ENCODE data around the gene C6orf136. TPM values are rescaled to one million over a fixed set of nuclear protein-coding genes. Genes with fewer than 3 reads are reported as not detected.

Gene C6orf136
- total RNA-seq, 1 experiment from 2014 or later = 34.8 TPM

DNA sequence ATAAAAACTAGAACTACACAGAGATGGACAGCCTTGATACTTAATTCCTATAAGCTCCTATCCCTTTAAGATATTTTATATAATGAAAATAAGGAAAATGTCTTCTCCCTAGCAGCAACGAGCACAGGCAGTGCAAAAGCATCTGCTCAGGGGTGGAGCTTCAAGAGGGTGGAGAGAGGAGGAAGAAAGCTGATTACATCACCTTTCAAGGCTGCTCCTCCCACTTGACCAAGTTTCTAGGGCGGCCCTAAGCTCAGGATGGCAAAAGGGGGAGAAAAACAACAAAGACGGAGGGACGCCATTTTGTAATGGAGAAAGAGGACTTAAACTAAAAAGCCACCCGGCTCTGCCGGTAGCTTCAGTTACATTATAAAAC is 32.1 kb upstream of the C6orf136 start:
- BruUV-seq (replicated peaks) = no TSS peak
- Histone ChIP-seq H3K9me2 (ENCODE audit: insufficient read depth) (no peaks in the 10 kb centered on the region), H3K27me3 (ENCODE audit: insufficient read depth, low read length) (no peaks in the 10 kb centered on the region), H3K9me3 (ENCODE audit: control insufficient read depth in 1 of 2, insufficient read depth in 1 of 2, low read depth in 1 of 2, low read length in 2 of 2) (no peaks in the 10 kb centered on the region), H3K4me3 (replicated peaks in 1 of 2; ENCODE audit: low read depth in 1 of 2, low read length in 2 of 2) (peak overlapping the region; percentile 92 to 94), H3K36me3 (ENCODE audit: control insufficient read depth in 1 of 2, insufficient read depth in 2 of 2, low read length in 2 of 2) (peaks cover 13 to 36% of the 10 kb centered on the region in 2 experiments), H3K4me1 (ENCODE audit: control insufficient read depth in 1 of 2, insufficient read depth in 2 of 2, low read length in 2 of 2) (peaks cover 13 to 40% of the 10 kb centered on the region in 2 experiments), H3K9ac (ENCODE audit: low read length) (peak overlapping the region; percentile 98), H3K4me2 (ENCODE audit: low read length) (peak overlapping the region; percentile 87), H2AFZ (ENCODE audit: low read depth, low read length, poor library complexity, severe bottlenecking) (no peak overlapping the region), H3K27ac (ENCODE audit: low read depth, low read length) (peak overlapping the region; percentile 87), H3K79me2 (ENCODE audit: insufficient read depth, low read length) (peaks cover 79% of the 10 kb centered on the region), H4K20me1 (ENCODE audit: insufficient read depth) (no peaks in the 10 kb centered on the region; the same call in 1 of the 2 replicates)
- ChIA-PET POLR2A (interaction anchor here (0.7 to 3.5 kb wide), 23 partner anchors 10 to 473 kb away, joined by 3 to 17 read pairs (median 6); partner anchors contain the start of genes ABCF1, ATAT1, GNL1 and MDC1), RAD21 (ENCODE audit: low non-redundant PET in 1 of 2, low total read pairs in 2 of 2, uncharacterized antibody in 2 of 2, unreplicated experiment in 2 of 2) (interaction anchor here (0.5 to 0.7 kb wide), 2 partner anchors 18 to 19 kb away, joined by 3 to 4 read pairs; no protein-coding TSS in a partner anchor), CTCF (interaction anchor here (1.3 to 3.6 kb wide), 3 partner anchors 58 to 132 kb away, joined by 4 to 26 read pairs (median 5); partner anchors contain the start of gene DHX16)
- TF ChIP-seq YY1 (IDR thresholded peaks at IDR 0.05; ENCODE audit: extremely low read depth, insufficient replicate concordance, low read depth, low read length) (peak; percentile 92), CTCF (IDR thresholded peaks at IDR 0.05 in 2 of 3, conservative IDR thresholded peaks at IDR 0.05 in 1 of 3; ENCODE audit: borderline replicate concordance in 1 of 3, insufficient read depth in 1 of 3, low read depth in 2 of 3, low read length in 2 of 3) (no peak), POLR2A (IDR thresholded peaks at IDR 0.05; ENCODE audit: borderline replicate concordance, extremely low read depth, insufficient read depth, insufficient read length) (peak; percentile 16), EZH2 (IDR thresholded peaks at IDR 0.05) (no peak), SRF (IDR thresholded peaks at IDR 0.05; ENCODE audit: low read depth) (no peak)
- TF ChIP-seq, protein P1, sequence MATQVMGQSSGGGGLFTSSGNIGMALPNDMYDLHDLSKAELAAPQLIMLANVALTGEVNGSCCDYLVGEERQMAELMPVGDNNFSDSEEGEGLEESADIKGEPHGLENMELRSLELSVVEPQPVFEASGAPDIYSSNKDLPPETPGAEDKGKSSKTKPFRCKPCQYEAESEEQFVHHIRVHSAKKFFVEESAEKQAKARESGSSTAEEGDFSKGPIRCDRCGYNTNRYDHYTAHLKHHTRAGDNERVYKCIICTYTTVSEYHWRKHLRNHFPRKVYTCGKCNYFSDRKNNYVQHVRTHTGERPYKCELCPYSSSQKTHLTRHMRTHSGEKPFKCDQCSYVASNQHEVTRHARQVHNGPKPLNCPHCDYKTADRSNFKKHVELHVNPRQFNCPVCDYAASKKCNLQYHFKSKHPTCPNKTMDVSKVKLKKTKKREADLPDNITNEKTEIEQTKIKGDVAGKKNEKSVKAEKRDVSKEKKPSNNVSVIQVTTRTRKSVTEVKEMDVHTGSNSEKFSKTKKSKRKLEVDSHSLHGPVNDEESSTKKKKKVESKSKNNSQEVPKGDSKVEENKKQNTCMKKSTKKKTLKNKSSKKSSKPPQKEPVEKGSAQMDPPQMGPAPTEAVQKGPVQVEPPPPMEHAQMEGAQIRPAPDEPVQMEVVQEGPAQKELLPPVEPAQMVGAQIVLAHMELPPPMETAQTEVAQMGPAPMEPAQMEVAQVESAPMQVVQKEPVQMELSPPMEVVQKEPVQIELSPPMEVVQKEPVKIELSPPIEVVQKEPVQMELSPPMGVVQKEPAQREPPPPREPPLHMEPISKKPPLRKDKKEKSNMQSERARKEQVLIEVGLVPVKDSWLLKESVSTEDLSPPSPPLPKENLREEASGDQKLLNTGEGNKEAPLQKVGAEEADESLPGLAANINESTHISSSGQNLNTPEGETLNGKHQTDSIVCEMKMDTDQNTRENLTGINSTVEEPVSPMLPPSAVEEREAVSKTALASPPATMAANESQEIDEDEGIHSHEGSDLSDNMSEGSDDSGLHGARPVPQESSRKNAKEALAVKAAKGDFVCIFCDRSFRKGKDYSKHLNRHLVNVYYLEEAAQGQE (IDR thresholded peaks at IDR 0.05; ENCODE audit: low read depth) = no peak
- TF ChIP-seq, protein P2, sequence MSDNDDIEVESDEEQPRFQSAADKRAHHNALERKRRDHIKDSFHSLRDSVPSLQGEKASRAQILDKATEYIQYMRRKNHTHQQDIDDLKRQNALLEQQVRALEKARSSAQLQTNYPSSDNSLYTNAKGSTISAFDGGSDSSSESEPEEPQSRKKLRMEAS (IDR thresholded peaks at IDR 0.05) = no peak
- DNase-seq (ENCODE audit: low read depth, low spot score) (peak; percentile 93), ATAC-seq (peak; percentile 61)
- intact Hi-C loops (cut with micrococcal nuclease) = loop anchor here (5.0 to 10.0 kb wide), 2 partner anchors 133 to 200 kb away; no protein-coding TSS in a partner anchor
